ENCODE results near the gene RBM38.

Gene RBM38

DNA sequence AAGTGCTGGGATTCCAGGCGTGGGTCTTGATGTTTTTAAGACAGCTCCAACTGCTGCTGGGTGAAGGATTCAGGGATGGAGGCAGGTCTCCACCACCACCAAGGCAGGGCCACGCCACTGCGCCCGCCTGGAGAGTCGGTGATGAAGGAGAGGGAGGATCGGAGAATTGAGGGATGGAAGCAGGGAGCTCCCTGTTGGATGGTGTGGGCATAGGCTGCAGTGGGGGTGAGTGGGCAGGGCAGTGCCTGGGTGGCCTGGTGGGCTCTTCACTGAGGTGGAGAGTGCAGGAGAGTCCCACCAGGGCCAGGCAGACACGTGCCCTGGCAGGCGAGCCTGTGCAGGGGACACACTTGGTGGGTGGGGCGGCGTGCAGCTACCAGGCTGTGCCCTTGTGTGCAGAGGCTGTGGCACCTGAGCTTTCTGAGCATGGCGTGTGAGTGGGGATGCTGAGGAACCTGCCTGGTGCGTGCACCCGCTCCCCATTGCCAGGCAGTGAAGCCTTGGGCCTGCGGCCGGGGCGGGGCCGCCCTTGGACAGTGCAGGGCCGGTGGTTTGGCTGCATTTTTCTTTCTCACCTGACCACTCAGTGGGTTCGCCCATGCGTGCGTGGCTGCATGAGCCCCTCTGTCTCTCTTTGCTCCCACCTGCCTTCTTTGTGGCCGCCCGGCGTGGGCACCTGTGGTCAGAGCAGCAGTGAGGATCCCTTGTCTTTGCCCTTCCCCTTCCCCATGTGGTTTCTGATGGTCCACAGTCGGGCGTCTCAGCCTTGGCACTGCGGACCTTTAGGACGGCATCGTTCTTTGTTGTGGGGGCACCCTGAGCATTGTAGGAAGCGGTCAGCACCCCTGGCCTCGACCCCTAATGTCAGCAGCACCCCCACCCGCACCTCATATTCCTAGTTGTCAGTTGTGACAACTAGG lies 11.3 kb downstream of the RBM38 start:
- peak; percentile 40 for FAIRE-seq
- no peak for DNase-seq (ENCODE audit: low spot score)

DNA sequence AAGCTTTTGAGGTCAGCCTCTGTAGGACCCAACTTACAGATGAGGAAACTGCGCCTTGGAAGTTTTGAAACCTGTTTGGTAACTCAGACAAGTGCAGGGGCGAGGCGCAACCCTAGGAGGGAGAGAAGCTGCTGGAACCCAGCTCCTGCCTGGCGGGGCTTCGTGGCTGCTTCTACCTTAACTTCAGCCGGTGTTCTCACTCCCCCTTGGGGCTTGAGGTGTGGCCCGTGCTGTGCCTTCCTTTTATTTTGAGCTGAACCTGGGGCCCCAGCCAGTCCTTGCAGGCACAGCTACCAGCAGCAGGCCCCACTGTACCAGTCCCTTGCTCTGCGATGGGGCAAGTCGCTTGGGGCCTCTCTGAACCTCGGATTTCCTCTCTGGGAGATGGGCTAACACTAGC lies 12.0 kb downstream of the RBM38 start:
- DNase-seq (ENCODE audit: low spot score) (no peak), FAIRE-seq (no peak)

DNA sequence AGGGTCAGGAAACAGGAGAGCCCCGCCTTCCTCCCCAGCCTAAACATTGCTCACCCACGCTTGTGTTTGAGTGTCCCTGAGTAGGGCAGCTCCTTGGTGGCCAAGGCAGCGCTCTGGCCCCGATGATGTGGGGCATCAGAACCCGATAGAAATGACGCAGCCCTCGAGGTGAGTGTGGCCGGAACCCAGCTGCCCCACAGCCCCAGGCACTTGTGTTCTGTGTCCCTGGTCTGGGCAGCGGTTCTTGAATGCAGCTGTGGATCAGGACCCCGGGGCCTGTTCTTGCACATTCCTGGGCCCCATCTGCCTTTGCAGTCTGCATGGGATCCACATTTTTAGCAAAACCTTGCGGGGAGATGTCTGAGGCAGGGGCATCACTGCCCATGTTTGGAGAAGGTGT lies 12.8 kb downstream of the RBM38 start:
- no peak for FAIRE-seq
- no peak for DNase-seq (ENCODE audit: low spot score)

DNA sequence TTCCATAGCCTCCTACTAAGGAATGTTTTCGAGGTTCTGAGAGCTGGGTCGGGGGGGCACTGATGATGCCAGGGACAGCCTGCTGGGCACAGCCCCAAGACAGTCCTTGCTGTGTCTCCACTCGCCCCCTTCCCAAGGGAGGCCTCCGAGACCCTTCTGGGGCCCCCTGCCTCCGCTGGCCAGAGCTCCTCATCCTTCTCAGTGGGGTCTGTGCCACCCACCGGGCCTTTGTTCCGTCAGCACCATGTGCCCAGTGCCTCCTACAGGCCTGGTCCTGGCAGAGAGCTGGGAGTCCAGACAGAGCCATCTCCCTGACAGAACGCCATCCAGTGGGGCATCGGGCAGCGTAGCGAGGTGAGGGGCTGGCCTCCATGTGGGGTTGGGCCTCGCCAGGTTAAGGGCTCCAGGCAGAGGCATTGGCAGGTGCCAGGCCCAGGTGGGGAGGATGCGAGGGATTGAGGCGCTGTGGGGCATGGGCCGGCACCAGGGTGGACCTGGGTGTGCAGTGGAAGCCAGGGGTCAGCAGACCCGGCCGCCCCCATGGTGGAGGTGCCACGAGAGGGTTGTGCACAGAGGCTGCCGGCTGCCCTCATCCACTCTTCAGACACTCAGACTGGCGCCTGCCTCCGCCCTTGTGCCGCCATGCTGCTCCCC lies 13.3 kb downstream of the RBM38 start:
- FAIRE-seq (no peak), DNase-seq (ENCODE audit: low spot score) (no peak)

DNA sequence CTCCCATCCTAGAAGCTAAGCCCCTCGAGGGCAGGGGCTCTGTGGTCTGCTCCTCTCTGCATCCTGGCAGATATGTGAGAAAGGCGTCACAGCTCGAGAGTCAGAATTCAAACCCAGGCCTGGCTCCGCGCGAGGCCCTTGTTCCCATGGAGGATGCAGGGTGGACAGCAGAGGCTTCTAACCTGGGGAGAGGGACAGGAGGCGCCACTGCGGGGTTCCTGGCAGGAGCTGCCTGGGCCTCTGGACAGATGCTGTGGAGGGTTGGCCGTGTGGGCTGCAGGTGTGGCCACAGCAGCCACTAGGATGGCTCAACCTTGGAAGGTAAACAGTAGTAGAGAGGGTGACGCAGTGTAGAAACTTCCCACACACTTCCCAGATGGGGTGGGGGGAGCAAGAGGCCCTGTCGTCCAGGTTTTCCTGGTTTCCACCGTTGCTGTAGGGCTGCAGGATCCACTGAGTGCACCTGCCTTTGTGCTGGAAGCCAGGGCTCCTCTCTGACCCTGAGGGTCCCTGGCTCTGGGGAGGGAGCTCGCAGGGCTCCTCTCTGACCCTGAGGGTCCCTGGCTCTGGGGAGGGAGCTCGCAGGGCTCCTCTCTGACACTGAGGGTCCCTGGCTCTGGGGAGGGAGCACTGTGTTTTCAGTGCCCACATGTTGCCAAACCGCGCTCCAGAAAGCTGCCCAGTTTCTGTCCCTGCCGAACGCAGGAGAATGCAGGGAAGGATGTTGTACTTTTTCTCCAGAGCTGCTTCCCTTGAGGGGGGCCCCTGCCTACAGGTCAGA lies 14.2 kb downstream of the RBM38 start:
- FAIRE-seq, result no peak
- no peak for DNase-seq (ENCODE audit: low spot score)

DNA sequence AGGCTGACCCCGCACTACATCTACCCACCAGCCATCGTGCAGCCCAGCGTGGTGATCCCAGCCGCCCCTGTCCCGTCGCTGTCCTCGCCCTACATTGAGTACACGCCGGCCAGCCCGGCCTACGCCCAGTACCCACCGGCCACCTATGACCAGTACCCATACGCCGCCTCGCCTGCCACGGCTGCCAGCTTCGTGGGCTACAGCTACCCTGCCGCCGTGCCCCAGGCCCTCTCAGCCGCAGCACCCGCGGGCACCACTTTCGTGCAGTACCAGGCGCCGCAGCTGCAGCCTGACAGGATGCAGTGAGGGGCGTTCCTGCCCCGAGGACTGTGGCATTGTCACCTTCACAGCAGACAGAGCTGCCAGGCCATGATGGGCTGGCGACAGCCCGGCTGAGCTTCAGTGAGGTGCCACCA lies 16.4 kb downstream of the RBM38 start:
- FAIRE-seq (no peak), DNase-seq (ENCODE audit: low spot score) (no peak)

DNA sequence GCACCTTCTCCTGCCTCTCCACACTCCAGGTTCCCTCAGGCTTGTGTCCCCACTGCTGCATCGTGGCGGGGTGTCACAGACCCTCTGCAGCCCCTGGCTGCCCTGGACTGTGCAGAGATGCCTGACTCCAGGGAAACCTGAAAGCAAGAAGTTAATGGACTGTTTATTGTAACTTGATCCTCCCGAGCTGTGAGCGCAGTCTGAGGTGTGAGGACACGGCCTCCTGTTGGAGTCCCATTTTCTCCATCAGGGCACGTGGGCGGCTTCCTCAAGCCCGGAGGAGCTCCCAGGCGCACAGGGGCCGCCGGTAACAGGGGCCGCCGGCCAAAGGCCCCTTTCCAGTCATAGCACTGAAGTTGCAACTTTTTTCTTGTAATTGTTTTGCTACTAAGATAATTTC lies 16.9 kb downstream of the RBM38 start:
- no peak for DNase-seq (ENCODE audit: low spot score)
- FAIRE-seq, result no peak

DNA sequence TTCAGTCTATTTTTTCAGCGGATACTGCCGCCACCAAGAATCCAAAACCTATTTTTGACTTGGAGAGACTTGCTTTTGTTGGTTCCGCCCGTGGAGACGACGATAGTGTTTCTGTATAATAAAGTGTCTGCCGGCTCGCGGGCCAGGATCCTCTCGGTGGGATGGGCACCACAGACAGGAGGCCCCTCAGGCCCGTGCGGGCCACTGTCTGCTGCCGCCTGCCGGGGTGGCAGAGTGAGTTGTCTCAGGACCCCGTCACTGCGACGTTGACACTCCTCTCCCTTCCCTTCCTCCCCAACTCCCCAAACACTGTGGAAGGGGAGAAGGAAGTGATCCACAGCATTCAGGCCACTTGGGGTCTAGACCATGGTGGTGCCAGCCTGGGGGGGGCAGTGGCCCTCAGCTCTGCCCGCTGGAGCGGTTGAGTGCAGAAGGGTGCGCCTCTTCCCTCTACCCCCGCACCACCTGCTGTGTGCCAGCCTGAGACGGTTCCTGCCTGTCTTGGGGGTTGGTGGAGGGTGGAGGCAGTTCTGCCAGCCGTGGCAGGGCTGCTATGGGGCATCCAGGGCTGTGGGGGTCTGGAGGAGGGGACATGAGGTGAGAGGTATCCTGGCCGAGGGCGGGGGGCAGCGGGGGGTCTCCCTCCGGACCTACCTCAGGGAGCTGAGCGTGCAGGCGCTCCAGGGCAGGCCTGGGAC lies 17.5 kb downstream of the RBM38 start:
- no peak for FAIRE-seq
- DNase-seq (ENCODE audit: low spot score), result no peak

DNA sequence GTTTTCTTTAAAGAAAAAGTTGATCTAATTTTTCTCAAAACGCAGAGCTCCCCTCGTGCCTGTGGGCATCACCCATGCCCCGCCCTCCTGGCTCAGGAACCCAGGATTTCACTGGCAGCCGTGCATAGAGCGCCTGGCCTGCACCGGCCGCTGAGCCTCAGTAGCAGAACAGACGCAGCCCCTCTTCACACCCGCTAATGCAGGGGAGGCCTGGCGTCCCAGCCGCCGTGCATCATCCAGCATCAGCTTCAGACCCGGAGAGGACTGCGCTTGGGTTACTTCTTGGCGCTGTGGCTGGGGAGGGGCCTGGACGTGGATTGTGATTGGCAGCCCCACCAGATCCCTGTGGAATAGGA lies 18.1 kb downstream of the RBM38 start:
- FAIRE-seq (no peak), DNase-seq (ENCODE audit: low spot score) (no peak)

DNA sequence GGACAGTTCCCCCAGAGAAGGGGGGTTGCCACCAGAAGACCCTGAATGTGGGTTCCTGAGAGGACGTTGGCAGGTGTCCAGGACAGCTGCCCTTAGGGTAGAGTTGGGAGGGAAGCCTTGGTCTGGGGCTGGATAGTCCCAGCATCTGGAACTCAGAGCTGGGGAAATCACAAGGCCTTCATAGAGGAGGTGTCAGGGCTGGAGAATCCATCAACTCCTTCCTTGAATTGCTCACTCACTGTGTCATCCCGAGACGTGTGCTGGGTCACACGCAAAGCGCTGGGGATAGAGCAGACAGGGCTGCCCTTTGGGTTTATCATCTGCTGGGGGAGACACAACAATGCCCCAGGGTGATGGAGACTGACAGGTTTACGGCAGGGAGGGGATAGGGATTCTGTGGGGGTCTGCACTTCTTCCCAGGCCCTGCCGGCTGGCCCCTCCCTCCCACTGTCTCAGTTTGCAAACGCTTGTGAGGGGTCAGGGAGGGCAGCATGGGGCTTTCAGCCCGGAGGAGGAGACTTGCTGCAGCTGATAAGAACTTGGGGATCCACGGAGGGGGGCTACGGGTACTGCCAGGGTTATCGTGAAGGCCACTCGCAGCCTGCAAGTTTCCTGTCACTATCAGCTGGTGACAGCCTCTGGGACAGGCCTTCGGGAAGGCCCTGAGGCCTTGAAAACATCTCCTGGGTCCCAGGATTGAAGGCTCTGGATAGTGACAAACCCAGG lies 18.6 kb downstream of the RBM38 start:
- FAIRE-seq (no peak), DNase-seq (ENCODE audit: low spot score) (no peak)

DNA sequence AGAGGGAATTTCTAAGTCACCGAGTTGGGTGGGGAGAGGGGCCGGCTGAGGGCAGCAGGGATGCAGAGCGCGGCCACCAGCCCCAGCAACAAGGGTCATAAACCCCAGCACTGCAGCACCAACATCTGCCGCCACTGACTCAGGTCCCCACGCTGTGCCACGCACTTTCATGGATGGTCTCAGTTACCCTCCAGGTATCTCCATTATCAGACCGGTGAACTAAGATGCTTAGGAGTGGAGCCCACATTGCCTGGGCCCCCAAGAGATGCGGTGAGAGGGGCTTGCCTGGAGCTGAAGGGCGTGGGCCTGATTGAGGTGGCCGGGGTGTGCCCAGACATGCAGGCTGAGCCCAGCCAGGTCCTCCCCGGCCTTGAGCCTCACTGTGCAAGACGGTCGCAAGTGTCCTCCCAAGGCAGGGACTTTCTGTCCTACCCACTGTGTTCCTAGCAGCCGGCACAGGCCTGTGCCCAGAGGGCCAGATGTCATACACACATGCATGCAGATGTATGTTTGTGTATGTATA lies 19.3 kb downstream of the RBM38 start:
- DNase-seq (ENCODE audit: low spot score) (no peak), FAIRE-seq (no peak)

DNA sequence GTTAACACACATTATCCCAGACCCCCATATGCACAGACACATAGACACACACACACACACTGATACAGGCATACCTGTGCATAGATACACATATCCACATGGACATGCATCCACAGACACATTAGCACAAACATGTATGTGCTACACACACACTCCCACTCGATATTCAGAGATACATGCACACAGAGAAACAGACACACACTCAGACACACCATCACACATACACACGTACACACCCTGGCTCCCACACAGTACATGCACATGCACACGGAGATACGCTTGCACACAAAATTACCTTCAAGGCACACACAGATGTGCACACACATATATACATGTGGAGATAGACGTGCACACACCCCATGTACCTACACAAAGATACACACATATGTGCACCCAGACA lies 19.7 kb downstream of the RBM38 start:
- no peak for DNase-seq (ENCODE audit: low spot score)
- FAIRE-seq, result peak; percentile 98

DNA sequence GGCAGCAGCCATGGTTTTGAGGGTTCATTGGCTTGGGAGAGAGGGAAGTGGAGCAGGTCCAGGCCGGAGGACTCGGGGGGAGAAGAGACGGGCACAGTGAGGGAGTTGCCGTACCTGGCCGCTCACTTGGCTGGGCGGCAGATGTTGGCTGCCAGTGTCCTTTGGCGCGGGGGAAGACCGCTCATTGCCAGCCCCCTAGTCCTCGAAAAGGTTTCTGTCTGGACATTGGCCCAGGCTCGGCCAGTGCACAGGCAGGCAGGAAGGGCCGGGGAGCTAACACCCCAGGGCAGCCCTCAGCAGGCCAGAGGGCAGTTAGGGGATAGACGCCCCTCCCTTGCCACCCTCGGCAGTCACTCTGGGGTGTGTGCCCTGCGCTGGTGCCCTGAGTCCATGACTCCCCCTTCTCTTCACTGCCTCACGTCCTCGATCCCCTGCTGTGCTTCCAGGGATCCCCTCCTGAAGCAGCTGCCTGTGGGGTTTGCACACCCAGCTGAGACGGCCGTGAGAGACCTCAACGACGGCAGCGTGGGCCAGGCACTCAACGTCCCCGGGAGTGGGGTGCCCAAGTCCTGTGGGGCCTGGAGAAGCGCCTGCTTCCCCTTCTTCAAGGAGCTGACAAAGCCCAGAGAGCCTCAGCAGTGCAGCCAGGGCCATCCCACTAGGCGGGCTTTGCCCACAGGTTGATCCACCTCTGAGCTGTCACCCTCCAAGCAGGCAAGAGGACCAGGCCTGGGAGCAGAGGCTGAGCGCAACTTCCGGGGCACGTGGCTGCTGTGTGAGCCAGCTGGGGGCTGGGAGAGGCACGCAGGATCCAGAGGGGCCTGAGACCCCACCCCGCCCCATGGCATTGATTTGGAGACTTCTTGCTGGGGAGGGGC lies 20.4 kb downstream of the RBM38 start:
- DNase-seq (ENCODE audit: low spot score) (no peak), FAIRE-seq (no peak)

DNA sequence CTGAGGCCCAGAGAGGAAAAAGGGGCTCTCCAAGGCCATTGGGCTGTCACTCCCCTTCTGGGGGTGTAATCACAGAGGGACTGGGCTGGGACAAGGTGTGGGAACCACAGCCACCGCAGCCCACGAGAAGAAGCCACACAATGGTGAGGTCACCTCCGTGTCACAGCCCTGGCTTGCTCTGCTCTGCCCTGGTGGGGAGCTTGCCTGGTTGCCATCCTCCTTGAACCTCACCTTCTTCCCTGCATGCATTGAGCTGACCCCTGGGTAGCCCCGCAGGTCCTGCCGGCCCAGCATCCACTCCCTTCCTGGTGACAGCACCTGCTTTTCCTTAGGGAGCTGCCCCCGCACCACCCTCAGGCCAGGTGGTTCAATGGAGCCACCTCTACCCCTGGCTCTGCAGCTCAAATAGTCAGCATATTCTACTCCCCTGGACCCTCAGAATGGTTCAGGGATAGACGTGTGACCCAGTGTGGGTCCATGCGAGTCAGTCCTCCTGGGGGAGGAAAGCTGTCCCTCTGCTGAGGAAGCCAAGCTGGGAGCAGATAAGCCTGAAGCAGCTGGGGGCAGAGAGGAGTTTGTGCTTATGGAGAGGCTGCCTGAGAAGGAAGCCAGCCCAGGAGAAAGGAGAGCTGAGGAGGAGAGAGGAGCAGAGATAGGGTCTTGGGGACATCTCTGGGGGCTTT lies 21.3 kb downstream of the RBM38 start:
- no peak for DNase-seq (ENCODE audit: low spot score)
- peak; percentile 55 for FAIRE-seq

DNA sequence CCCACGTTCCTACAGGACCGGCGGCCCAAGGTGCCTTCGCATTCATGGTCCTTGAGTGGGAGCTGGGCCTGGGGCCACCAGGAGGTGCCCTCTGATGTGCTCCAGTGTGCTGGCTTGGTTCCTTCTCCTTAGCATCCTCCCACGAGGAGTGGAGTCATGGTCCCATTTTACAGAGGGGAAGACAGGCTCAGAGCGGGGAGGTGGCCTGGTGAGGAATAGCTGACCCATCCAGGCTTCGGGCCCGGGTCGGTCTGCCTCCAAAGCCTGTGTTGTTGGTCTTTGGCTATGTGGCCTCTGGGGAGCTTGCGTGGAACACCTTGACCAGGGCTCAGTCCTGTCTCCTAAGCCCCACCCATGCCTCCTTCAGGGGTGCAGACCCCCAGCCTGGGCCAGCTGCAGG lies 22.8 kb downstream of the RBM38 start:
- DNase-seq (ENCODE audit: low spot score) (no peak), FAIRE-seq (no peak)

DNA sequence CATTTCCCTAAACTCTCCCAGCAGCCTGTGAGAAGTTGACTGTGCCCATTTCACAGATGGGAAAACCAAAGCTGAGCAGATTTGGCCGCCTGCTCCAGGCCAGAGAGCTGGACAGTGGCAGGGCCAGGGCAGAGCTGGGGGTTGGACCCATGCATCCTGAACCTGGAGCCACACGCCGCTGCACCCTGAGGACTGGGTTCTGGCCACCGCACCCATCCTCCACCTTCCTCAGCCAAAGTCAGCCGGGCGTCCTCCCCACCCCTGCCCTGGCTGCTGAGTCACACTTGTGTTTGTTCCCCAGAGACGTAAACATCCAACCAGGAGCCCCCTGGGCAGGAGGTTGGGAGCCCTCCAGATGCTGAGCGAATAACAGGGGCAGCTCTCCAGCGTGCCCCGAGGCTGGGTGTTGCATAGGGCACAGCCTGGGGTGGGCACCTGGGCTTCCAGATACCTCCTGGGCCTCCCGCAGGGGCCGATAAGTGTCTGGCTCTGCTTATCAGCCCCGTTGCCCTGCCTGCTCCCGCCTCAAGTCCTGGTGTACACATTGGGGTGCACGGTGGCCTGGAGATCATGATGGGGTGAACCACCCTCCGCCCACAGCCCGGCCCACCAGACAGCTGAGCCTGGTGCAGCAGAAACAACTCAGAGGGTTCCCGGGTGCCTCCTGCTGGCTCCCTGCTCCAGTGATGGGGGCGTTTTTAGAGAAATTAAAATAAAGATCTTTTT lies 23.8 kb downstream of the RBM38 start:
- FAIRE-seq, result no peak
- DNase-seq (ENCODE audit: low spot score), result peak; percentile 72

DNA sequence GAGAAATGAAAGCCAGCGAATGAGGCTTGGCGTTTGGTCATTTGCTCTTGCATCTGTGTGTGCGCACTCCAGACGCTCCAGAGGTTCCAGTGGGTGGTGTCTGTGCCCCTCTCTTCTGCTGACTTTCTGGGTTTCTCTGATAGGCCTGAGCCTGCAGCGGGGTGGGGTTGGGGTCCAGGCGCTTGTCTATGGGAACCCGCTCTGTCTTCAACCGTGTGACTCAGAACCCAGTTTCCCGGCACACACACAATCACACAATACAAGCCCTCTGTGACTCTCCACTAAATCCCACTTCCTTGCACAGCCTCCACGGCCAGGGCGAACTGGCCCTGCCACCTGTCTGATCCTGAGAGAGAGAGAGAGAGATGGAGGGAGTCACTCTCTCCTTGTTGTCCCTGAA lies 24.6 kb downstream of the RBM38 start:
- FAIRE-seq (no peak), DNase-seq (ENCODE audit: low spot score) (no peak)

DNA sequence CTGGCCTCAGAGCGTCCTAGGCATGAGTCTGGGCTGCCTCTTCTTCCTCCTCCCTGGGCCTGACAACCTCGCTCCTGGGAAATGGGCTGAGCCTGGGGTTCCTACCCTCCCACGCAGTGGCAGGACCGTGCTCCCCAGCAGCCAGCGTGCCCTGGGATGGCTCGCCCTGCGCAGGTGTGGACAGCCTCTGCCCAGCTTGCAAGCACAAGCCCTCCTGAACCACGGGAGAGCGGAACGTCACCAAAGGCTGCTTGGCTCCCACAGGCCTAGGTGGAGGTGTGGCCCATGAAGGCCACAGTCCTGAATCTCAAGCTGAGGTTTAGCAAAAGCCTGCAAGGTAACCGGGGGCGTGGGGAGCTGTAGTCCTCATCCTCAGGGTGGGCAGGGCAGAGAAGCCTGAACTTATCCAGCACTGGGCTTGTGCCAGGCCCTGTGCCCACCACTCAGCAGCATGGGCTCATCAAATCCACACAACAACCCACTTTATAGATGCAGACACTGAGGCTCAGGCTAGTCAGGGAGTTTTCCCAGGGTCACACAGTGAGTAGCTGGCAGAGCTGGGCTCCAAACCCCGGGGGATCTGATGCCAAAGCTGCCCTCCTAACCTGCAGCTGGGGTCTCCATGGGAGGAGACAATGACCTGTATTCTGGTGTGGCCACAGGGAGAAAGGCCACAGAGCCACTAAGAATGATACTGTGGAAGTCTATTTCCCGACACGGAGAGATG lies 25.3 kb downstream of the RBM38 start:
- no peak for FAIRE-seq
- DNase-seq (ENCODE audit: low spot score), result no peak
